PC-3 (cell line): ENCODE results near the gene LRRC51.

ENCODE experiments used
- CTCF ChIP-seq: fragments of 300-600 bp; sonication (generic); conservative IDR thresholded peaks from 2 replicates; pipeline ENCODE4 v1.5.1; 2017; ENCODE audit warnings: antibody characterized with exemption, low read depth, mild to moderate bottlenecking, low read length
- EZH2phosphoT487 ChIP-seq: fragments of 300-600 bp; sonication (generic); IDR thresholded peaks from 2 replicates; pipeline ENCODE4 v1.6.1; 2018; ENCODE audit warnings: mild to moderate bottlenecking, antibody characterized with exemption, low read length, borderline replicate concordance

- TF ChIP-seq CTCF (no peak), EZH2phosphoT487 (no peak)
Observed at GRCh38 chr11:72136684-72137262, 56.1 kb downstream of the LRRC51 start.
